ENCODE results near the gene AKAP13. TPM values are rescaled to one million over a fixed set of nuclear protein-coding genes. Genes with fewer than 3 reads are reported as not detected.
A peak's percentile ranks its signal among the peaks of the same experiment; 100 is the strongest.

The AKAP13 gene
- total RNA-seq, 2 experiments from 2014 or later: 282 to 304 TPM

DNA sequence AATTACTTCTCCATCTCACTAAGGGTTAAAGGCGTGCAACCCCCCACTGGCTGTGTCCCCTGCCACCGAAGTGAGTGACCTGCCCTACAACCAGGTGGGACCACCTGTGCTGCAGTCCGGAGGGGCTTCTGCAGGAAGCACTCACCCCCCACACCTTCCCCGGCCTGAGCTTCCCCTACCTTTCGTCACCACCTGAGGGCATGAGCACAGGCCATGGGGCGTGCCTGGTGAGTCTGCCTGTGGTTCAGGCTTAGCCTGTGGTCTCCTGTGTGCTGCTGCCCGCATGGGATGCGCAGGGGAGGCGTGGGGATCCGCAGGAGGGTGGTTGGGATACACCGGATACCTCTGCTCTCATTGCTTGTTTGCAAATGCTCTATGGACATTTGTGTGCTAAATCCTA, 368.3 kb downstream of the AKAP13 start:
- ChIA-PET POLR2A (interaction anchor here (0.9 kb wide), 1 partner anchor 44 kb away, joined by 3 read pairs; no protein-coding TSS in a partner anchor), CTCF (no interaction called here)
- peak in 1 of 14 experiments; percentile 31 for DNase-seq
- H3K4me3 ChIP-seq (ENCODE audit: low read length): no peak overlapping the region
- peaks cover 24% of the 10 kb centered on the region for H3K4me1 ChIP-seq (ENCODE audit: insufficient read depth, low read length)
- H3K27me3 ChIP-seq (ENCODE audit: control insufficient read depth in 1 of 2, insufficient read depth in 2 of 2, low read length in 2 of 2): no peaks in the 10 kb centered on the region
- Mint-ChIP-seq H3K9me3 (no peaks in the 10 kb centered on the region), H3K4me1 (ENCODE audit: low read depth) (peaks cover 34% of the 10 kb centered on the region), H3K27me3 (no peaks in the 10 kb centered on the region), H3K27ac (no peak overlapping the region), H3K36me3 (ENCODE audit: low read depth) (peaks cover 52% of the 10 kb centered on the region), H3K4me3 (no peak overlapping the region)
- H3K36me3 ChIP-seq (ENCODE audit: insufficient read depth, low read length): peaks cover 46% of the 10 kb centered on the region
- H3K9me3 ChIP-seq (ENCODE audit: control insufficient read depth in 1 of 2, insufficient read depth in 1 of 2, low read length in 2 of 2): no peaks in the 10 kb centered on the region
- peak; percentile 30 for ATAC-seq (ENCODE audit: poor library complexity)
- intact Hi-C loops (cut with DNase I, micrococcal nuclease): no loop called here
- TF ChIP-seq, protein P1, sequence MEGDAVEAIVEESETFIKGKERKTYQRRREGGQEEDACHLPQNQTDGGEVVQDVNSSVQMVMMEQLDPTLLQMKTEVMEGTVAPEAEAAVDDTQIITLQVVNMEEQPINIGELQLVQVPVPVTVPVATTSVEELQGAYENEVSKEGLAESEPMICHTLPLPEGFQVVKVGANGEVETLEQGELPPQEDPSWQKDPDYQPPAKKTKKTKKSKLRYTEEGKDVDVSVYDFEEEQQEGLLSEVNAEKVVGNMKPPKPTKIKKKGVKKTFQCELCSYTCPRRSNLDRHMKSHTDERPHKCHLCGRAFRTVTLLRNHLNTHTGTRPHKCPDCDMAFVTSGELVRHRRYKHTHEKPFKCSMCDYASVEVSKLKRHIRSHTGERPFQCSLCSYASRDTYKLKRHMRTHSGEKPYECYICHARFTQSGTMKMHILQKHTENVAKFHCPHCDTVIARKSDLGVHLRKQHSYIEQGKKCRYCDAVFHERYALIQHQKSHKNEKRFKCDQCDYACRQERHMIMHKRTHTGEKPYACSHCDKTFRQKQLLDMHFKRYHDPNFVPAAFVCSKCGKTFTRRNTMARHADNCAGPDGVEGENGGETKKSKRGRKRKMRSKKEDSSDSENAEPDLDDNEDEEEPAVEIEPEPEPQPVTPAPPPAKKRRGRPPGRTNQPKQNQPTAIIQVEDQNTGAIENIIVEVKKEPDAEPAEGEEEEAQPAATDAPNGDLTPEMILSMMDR (IDR thresholded peaks at IDR 0.05): no peak
- H3K27ac ChIP-seq (ENCODE audit: low read depth in 1 of 2, low read length in 2 of 2): no peak overlapping the region

DNA sequence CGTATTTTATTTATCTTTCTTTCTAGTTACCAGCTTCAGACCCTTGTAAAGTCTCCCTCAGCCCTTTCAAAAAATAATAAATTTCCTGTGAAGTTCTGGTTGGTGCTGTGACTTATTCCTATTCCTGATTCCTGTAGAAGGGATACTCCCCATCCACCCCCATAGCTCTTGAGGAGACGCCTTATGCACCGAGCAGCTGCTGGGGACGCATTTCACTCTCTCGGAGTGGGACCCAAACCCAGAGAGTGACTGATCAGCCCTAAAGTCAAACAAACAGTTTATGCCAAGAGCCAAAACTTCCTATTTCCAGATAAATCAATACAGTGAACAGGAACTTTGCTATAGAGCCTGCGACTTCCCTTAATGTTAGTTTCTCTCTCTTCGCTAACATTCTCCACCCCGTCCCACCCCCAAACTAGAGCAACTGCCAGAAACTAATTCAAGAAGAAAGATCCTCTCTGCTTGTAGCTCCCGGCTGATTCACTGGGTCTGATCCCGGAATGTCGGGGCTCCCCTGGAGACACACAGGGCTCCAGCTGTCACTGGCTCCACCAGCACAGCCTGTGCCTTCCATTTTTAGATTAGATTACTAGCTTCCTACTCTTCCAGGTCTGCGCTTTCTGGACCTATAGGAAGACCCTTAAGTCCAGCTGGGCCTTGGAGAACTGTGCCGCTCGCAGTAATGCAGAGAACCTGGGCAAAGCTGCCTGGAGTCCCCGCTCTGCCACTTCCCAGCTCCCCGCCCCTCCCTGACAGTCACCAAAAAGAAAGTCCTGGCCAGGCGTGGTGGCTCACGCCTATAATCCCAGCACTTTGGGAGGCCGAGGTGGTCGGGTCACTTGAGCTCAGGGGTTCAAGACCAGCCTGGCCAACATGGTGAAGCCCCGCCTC, 369.1 kb downstream of the AKAP13 start:
- peaks cover 38% of the 10 kb centered on the region for H3K36me3 ChIP-seq (ENCODE audit: insufficient read depth, low read length)
- DNase-seq (peak in 1 of 14 experiments; percentile 25), ATAC-seq (ENCODE audit: poor library complexity) (no peak)
- ChIA-PET POLR2A (interaction anchor here (0.9 kb wide), 1 partner anchor 43 kb away, joined by 3 read pairs; no protein-coding TSS in a partner anchor), CTCF (no interaction called here)
- H3K27me3 ChIP-seq (ENCODE audit: control insufficient read depth in 1 of 2, insufficient read depth in 2 of 2, low read length in 2 of 2): no peaks in the 10 kb centered on the region
- H3K4me1 ChIP-seq (ENCODE audit: insufficient read depth, low read length): peaks cover 26% of the 10 kb centered on the region
- H3K36me3 Mint-ChIP-seq (ENCODE audit: low read depth): peaks cover 45% of the 10 kb centered on the region
- no peaks in the 10 kb centered on the region for H3K9me3 ChIP-seq (ENCODE audit: control insufficient read depth in 1 of 2, insufficient read depth in 1 of 2, low read length in 2 of 2)
- no peak overlapping the region for H3K4me3 Mint-ChIP-seq
- no peak overlapping the region for H3K4me3 ChIP-seq (ENCODE audit: low read length)
- intact Hi-C loops (cut with DNase I, micrococcal nuclease): loop anchor here in 1 of 2 experiments (5.0 kb wide), 1 partner anchor 43 kb away; the partner anchor contains the start of gene KLHL25
- no peaks in the 10 kb centered on the region for H3K27me3 Mint-ChIP-seq
- H3K27ac Mint-ChIP-seq: peak overlapping the region; percentile 22
- TF ChIP-seq, protein P1 (IDR thresholded peaks at IDR 0.05): no peak
- peaks cover 40% of the 10 kb centered on the region for H3K4me1 Mint-ChIP-seq (ENCODE audit: low read depth)
- no peaks in the 10 kb centered on the region for H3K9me3 Mint-ChIP-seq
- no peak overlapping the region for H3K27ac ChIP-seq (ENCODE audit: low read depth in 1 of 2, low read length in 2 of 2)

- H3K9me3 ChIP-seq (ENCODE audit: control insufficient read depth in 1 of 2, insufficient read depth in 1 of 2, low read length in 2 of 2): no peaks in the 10 kb centered on the region
- peaks cover 27% of the 10 kb centered on the region for H3K36me3 ChIP-seq (ENCODE audit: insufficient read depth, low read length)
- Mint-ChIP-seq H3K36me3 (ENCODE audit: low read depth) (peaks cover 34% of the 10 kb centered on the region), H3K9me3 (no peaks in the 10 kb centered on the region), H3K27me3 (no peaks in the 10 kb centered on the region), H3K4me3 (no peak overlapping the region), H3K4me1 (ENCODE audit: low read depth) (peaks cover 44% of the 10 kb centered on the region), H3K27ac (peak overlapping the region; percentile 42)
- ChIA-PET POLR2A (interaction anchor here (1.0 kb wide), 1 partner anchor 35 kb away, joined by 3 read pairs; no protein-coding TSS in a partner anchor), CTCF (no interaction called here)
- ATAC-seq (ENCODE audit: poor library complexity) (peak; percentile 21), DNase-seq (peak in 1 of 14 experiments; percentile 32)
- H3K4me3 ChIP-seq (ENCODE audit: low read length): no peak overlapping the region
- TF ChIP-seq, protein P1 (IDR thresholded peaks at IDR 0.05): no peak
- H3K27ac ChIP-seq (ENCODE audit: low read depth in 1 of 2, low read length in 2 of 2): no peak overlapping the region
- H3K27me3 ChIP-seq (ENCODE audit: control insufficient read depth in 1 of 2, insufficient read depth in 2 of 2, low read length in 2 of 2): no peaks in the 10 kb centered on the region
- peaks cover 24% of the 10 kb centered on the region for H3K4me1 ChIP-seq (ENCODE audit: insufficient read depth, low read length)
- intact Hi-C loops (cut with DNase I, micrococcal nuclease): loop anchor here in 1 of 2 experiments (5.0 kb wide), 1 partner anchor 42 kb away; the partner anchor contains the start of gene KLHL25
These were observed 370.2 kb downstream of the AKAP13 start for GRCh38 chr15:85750319-85751290.
